22Rv1 (cell line): ENCODE measurements around the gene MAML3.

Experiments
- H3K27ac ChIP-seq: fragments of 450-650 bp; 2 replicates; pipeline ENCODE4 v1.5.1; 2017
- ZFX ChIP-seq: fragments of 450-650 bp; IDR thresholded peaks from 2 replicates; pipeline ENCODE4 v1.6.1; 2017; ENCODE audit warnings: antibody characterized with exemption, borderline replicate concordance
- TF ChIP-seq, protein P1 (sequence below): fragments of 450-650 bp; IDR thresholded peaks from 2 replicates; pipeline ENCODE4 v1.5.1; 2017; ENCODE audit warnings: mild to moderate bottlenecking

MAML3 gene

GRCh38 chr4:140127422-140127821, 26.6 kb downstream of the MAML3 start:
- TF ChIP-seq, protein P1, sequence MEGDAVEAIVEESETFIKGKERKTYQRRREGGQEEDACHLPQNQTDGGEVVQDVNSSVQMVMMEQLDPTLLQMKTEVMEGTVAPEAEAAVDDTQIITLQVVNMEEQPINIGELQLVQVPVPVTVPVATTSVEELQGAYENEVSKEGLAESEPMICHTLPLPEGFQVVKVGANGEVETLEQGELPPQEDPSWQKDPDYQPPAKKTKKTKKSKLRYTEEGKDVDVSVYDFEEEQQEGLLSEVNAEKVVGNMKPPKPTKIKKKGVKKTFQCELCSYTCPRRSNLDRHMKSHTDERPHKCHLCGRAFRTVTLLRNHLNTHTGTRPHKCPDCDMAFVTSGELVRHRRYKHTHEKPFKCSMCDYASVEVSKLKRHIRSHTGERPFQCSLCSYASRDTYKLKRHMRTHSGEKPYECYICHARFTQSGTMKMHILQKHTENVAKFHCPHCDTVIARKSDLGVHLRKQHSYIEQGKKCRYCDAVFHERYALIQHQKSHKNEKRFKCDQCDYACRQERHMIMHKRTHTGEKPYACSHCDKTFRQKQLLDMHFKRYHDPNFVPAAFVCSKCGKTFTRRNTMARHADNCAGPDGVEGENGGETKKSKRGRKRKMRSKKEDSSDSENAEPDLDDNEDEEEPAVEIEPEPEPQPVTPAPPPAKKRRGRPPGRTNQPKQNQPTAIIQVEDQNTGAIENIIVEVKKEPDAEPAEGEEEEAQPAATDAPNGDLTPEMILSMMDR: no peak
- TF ChIP-seq ZFX: no peak
- H3K27ac ChIP-seq: no peak overlapping the region

DNA sequence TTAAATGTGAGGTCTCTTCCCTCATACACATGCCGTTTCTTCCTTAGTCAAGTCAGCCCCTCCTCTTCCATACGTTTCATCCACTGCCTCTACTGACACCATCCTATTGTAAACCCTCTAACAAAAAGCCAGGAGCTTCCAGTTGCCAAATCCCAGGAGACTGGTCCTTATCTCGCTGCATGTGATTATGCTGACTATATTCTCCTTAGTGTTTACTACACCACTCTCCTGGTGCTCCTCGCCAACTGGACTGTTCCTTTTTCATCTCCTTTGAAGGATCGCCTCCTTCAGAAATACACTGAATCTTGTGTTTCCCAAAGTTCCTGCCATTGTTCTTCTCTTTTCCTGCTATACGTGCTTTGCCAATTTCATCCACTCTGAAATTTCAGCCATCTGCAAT, 27.7 kb downstream of the MAML3 start:
- no peak for TF ChIP-seq ZFX
- TF ChIP-seq, protein P1: no peak
- no peak overlapping the region for H3K27ac ChIP-seq

GRCh38 chr4:140125374-140125773, 28.6 kb downstream of the MAML3 start:
- TF ChIP-seq ZFX: no peak
- TF ChIP-seq, protein P1: no peak
- H3K27ac ChIP-seq: no peak overlapping the region

DNA sequence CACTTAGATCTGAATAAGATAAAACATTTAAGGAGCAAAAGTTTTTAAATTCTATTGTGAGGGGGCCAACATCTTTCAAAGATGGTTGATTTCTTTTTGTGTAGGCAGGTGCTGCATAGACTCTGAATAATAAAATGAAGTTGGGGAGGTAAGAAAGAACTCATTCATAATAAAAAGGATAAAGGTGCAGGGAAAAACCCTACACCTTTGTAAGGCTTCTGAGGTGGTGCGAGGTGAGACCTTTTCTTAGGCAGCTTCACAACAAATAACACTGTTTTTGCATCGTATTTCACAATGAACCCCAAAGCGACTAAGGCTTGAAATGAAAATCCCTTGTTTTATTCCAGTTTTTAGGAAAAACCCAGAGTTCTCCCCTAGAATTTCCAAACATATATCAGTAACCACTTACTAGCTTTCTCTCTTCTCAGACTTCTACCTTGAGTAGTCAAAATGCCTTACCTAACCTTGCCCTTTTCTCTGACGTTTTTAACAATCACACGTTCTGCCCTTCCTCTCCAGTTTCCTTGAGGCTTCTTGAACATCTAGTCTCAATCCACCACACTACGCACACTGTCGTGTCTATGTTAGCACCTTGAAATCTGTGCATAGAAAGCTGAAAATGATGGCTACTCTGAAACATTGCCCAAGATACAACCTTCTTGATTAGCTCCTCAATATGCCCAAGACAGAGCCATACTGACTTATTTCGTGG, 30.2 kb downstream of the MAML3 start:
- no peak for TF ChIP-seq ZFX
- TF ChIP-seq, protein P1: no peak
- H3K27ac ChIP-seq: no peak overlapping the region

DNA sequence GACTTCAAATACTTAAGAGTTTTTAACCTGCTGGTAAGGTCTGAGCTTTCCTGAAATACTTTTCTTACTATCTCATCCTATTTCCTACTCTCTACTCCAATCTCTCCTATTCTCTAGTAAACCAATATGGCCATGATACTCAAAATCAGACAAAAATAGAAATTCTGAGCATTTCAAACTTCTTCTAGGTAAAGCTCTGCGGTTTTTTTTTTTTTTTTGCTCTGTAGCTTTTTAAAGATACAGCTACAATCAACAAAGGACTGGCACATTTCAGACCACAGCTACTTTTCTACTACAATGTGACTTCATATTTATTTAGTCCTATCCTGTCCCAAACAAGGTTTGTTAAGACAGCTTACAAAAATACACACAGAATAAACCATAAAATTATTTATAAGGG, 31.1 kb downstream of the MAML3 start:
- H3K27ac ChIP-seq: no peak overlapping the region
- TF ChIP-seq ZFX: no peak
- TF ChIP-seq, protein P1: no peak

GRCh38 chr4:140121646-140122045, 32.3 kb downstream of the MAML3 start:
- H3K27ac ChIP-seq: no peak overlapping the region
- TF ChIP-seq ZFX: no peak
- TF ChIP-seq, protein P1: no peak

- H3K27ac ChIP-seq: no peak overlapping the region
- TF ChIP-seq, protein P1: no peak
- TF ChIP-seq ZFX: no peak
Observed at GRCh38 chr4:140118931-140119640, 34.9 kb downstream of the MAML3 start.
